Measurements from ENCODE around the gene ENTREP3. TPM values are rescaled to one million over a fixed set of nuclear protein-coding genes. Genes with fewer than 3 reads are reported as not detected.

The ENTREP3 gene
- total and polyA plus RNA-seq, 10 donors = 6.5 to 19.3 (median 11.9) TPM

GRCh38 chr1:155199792-155200191 lies 55.5 kb downstream of the ENTREP3 start:
- DNase-seq = no peak
- WGBS, 5 donors = 79 to 93% (median 86%) methylated on average over 4 of the region's 4 CpGs
- no peak overlapping the region for H3K4me3 ChIP-seq
- peaks cover 0 to 10% (median 0%) of the 10 kb centered on the region in 6 donors for H3K36me3 ChIP-seq
- H3K4me1 ChIP-seq = peaks cover 0 to 24% (median 16%) of the 10 kb centered on the region in 6 donors
- H3K9me3 ChIP-seq = no peaks in the 10 kb centered on the region
- H3K27me3 ChIP-seq (replicated peaks in 1 of 7) = peaks cover 0 to 6% (median 0%) of the 10 kb centered on the region in 7 donors
- intact Hi-C loops (cut with DNase I; ENCODE audit: low total_unique reads) = no loop called here
- H3K27ac ChIP-seq = no peak overlapping the region
- no peak for TF ChIP-seq POLR2A (IDR thresholded peaks at IDR 0.05)
- no peak for TF ChIP-seq CTCF (IDR thresholded peaks at IDR 0.05 in 8 of 11, conservative IDR thresholded peaks at IDR 0.05 in 3 of 11)
- no peak for TF ChIP-seq POLR2AphosphoS5 (IDR thresholded peaks at IDR 0.05)

- H3K9me3 ChIP-seq = no peaks in the 10 kb centered on the region
- DNase-seq = no peak
- intact Hi-C loops (cut with DNase I; ENCODE audit: low total_unique reads) = no loop called here
- H3K27ac ChIP-seq = no peak overlapping the region
- no peak for TF ChIP-seq CTCF (IDR thresholded peaks at IDR 0.05 in 8 of 11, conservative IDR thresholded peaks at IDR 0.05 in 3 of 11)
- no peak for TF ChIP-seq POLR2AphosphoS5 (IDR thresholded peaks at IDR 0.05)
- peaks cover 0 to 18% (median 0%) of the 10 kb centered on the region in 7 donors for H3K27me3 ChIP-seq (replicated peaks in 1 of 7)
- peaks cover 0 to 10% (median 0%) of the 10 kb centered on the region in 6 donors for H3K36me3 ChIP-seq
- no peak overlapping the region for H3K4me3 ChIP-seq
- peaks cover 3 to 37% (median 29%) of the 10 kb centered on the region in 6 donors for H3K4me1 ChIP-seq
- WGBS, 5 donors = 86 to 99% (median 98%) methylated on average over 3 of the region's 3 CpGs
Observed at GRCh38 chr1:155198547-155198906, 56.8 kb downstream of the ENTREP3 start.

GRCh38 chr1:155197901-155198546 lies 57.3 kb downstream of the ENTREP3 start:
- 93 to 95% (median 93%) methylated on average over 15 of the region's 15 CpGs for WGBS, 5 donors
- TF ChIP-seq CTCF (IDR thresholded peaks at IDR 0.05 in 8 of 11, conservative IDR thresholded peaks at IDR 0.05 in 3 of 11) (no peak), POLR2AphosphoS5 (IDR thresholded peaks at IDR 0.05) (no peak), POLR2A (IDR thresholded peaks at IDR 0.05) (no peak)
- H3K27ac ChIP-seq = peak overlapping the region in 5 of 8 donors; percentile 50 to 82 (median 59)
- peaks cover 5 to 42% (median 34%) of the 10 kb centered on the region in 6 donors for H3K4me1 ChIP-seq
- no peak for DNase-seq
- H3K9me3 ChIP-seq = no peaks in the 10 kb centered on the region
- H3K4me3 ChIP-seq = no peak overlapping the region
- intact Hi-C loops (cut with DNase I; ENCODE audit: low total_unique reads) = no loop called here
- H3K36me3 ChIP-seq = peaks cover 0 to 10% (median 0%) of the 10 kb centered on the region in 6 donors
- H3K27me3 ChIP-seq (replicated peaks in 1 of 7) = peaks cover 0 to 22% (median 0%) of the 10 kb centered on the region in 7 donors

Other genes starting within 250 kb of the ENTREP3 start
- gene DCST2, start 221.7 kb downstream of the ENTREP3 start, total RNA-seq = 1 to 10 TPM in 2 of 7 donors, under 1 TPM in 4, not detected in 1; 0.54 to 4.1 (median 0.71) TPM
- 1 to 10 TPM; 1.0 to 2.1 (median 1.7) TPM for gene DCST2, start 221.7 kb downstream of the ENTREP3 start, polyA plus RNA-seq
- not detected for gene DCST1, start 221.7 kb downstream of the ENTREP3 start, total RNA-seq
- not detected for gene DCST1, start 221.7 kb downstream of the ENTREP3 start, polyA plus RNA-seq
- gene ADAM15, start 204.2 kb downstream of the ENTREP3 start, total RNA-seq = 100 to 1,000 TPM in 2 of 7 donors, 10 to 100 TPM in 5; 70.8 to 205 (median 84.6) TPM
- gene ADAM15, start 204.2 kb downstream of the ENTREP3 start, polyA plus RNA-seq = 100 to 1,000 TPM in 2 of 3 donors, 10 to 100 TPM in 1; 76.4 to 313 (median 286) TPM
- gene EFNA4, start 191.7 kb downstream of the ENTREP3 start, total RNA-seq = 1 to 10 TPM; 4.6 to 7.7 (median 6.0) TPM
- gene EFNA4, start 191.7 kb downstream of the ENTREP3 start, polyA plus RNA-seq = 1 to 10 TPM; 7.3 to 9.5 (median 8.7) TPM
- gene EFNA3, start 176.6 kb downstream of the ENTREP3 start, total RNA-seq = 1 to 10 TPM in 6 of 7 donors, not detected in 1; 1.6 to 4.3 (median 2.4) TPM
- gene EFNA3, start 176.6 kb downstream of the ENTREP3 start, polyA plus RNA-seq = 1 to 10 TPM; 1.4 to 2.0 (median 1.7) TPM
- gene EFNA1, start 127.6 kb downstream of the ENTREP3 start, total RNA-seq = 10 to 100 TPM in 5 of 7 donors, 1 to 10 TPM in 2; 8.0 to 19.4 (median 10.3) TPM
- 1 to 10 TPM; 3.7 to 8.0 (median 7.8) TPM for gene EFNA1, start 127.6 kb downstream of the ENTREP3 start, polyA plus RNA-seq
- gene SLC50A1, start 119.6 kb downstream of the ENTREP3 start, total RNA-seq = 10 to 100 TPM; 28.4 to 41.4 (median 38.2) TPM
- gene SLC50A1, start 119.6 kb downstream of the ENTREP3 start, polyA plus RNA-seq = 10 to 100 TPM; 60.1 to 73.8 (median 72.5) TPM
- gene DPM3, start 115.0 kb downstream of the ENTREP3 start, total RNA-seq = 10 to 100 TPM; 25.0 to 62.4 (median 49.9) TPM
- gene DPM3, start 115.0 kb downstream of the ENTREP3 start, polyA plus RNA-seq = 100 to 1,000 TPM; 205 to 262 (median 229) TPM
- 100 to 1,000 TPM; 113 to 154 (median 136) TPM for gene KRTCAP2, start 82.2 kb downstream of the ENTREP3 start, total RNA-seq
- gene KRTCAP2, start 82.2 kb downstream of the ENTREP3 start, polyA plus RNA-seq = 100 to 1,000 TPM; 193 to 203 (median 200) TPM
- gene TRIM46, start 81.6 kb downstream of the ENTREP3 start, total RNA-seq = 1 to 10 TPM in 6 of 7 donors, under 1 TPM in 1; 0.83 to 3.6 (median 1.6) TPM
- gene TRIM46, start 81.6 kb downstream of the ENTREP3 start, polyA plus RNA-seq = under 1 TPM; 0.35 to 0.77 (median 0.46) TPM
- 10 to 100 TPM; 14.3 to 22.6 (median 20.5) TPM for gene THBS3, start 47.6 kb downstream of the ENTREP3 start, total RNA-seq
- 10 to 100 TPM; 10.2 to 31.2 (median 27.7) TPM for gene THBS3, start 47.6 kb downstream of the ENTREP3 start, polyA plus RNA-seq
- 10 to 100 TPM; 28.2 to 40.9 (median 33.2) TPM for gene MTX1, start 46.8 kb downstream of the ENTREP3 start, total RNA-seq
- 10 to 100 TPM; 43.7 to 48.4 (median 44.5) TPM for gene MTX1, start 46.8 kb downstream of the ENTREP3 start, polyA plus RNA-seq
- gene SCAMP3, start 6.9 kb upstream of the ENTREP3 start, total RNA-seq = 10 to 100 TPM; 46.5 to 52.4 (median 49.8) TPM
- 10 to 100 TPM; 51.8 to 59.9 (median 53.2) TPM for gene SCAMP3, start 6.9 kb upstream of the ENTREP3 start, polyA plus RNA-seq
- gene CLK2, start 18.0 kb upstream of the ENTREP3 start, total RNA-seq = 10 to 100 TPM; 61.0 to 89.9 (median 71.8) TPM
- gene CLK2, start 18.0 kb upstream of the ENTREP3 start, polyA plus RNA-seq = 10 to 100 TPM; 38.6 to 82.0 (median 77.4) TPM
- 1 to 10 TPM in 6 of 7 donors, under 1 TPM in 1; 0.65 to 3.3 (median 1.9) TPM for gene HCN3, start 22.0 kb upstream of the ENTREP3 start, total RNA-seq
- gene HCN3, start 22.0 kb upstream of the ENTREP3 start, polyA plus RNA-seq = 1 to 10 TPM in 2 of 3 donors, under 1 TPM in 1; 0.89 to 1.6 (median 1.4) TPM
- gene PKLR, start 46.0 kb upstream of the ENTREP3 start, total RNA-seq = under 1 TPM in 4 of 7 donors, not detected in 3; 0.22 to 0.74 (median 0.43) TPM
- gene PKLR, start 46.0 kb upstream of the ENTREP3 start, polyA plus RNA-seq = under 1 TPM in 1 of 3 donors, not detected in 2; 0.04 TPM
- gene FDPS, start 53.4 kb upstream of the ENTREP3 start, total RNA-seq = 100 to 1,000 TPM in 2 of 7 donors, 10 to 100 TPM in 5; 84.5 to 118 (median 94.5) TPM
- gene FDPS, start 53.4 kb upstream of the ENTREP3 start, polyA plus RNA-seq = 100 to 1,000 TPM; 111 to 134 (median 130) TPM
- 10 to 100 TPM; 11.4 to 21.1 (median 18.0) TPM for gene RUSC1, start 65.4 kb upstream of the ENTREP3 start, total RNA-seq
- 10 to 100 TPM in 2 of 3 donors, 1 to 10 TPM in 1; 8.5 to 17.3 (median 10.8) TPM for gene RUSC1, start 65.4 kb upstream of the ENTREP3 start, polyA plus RNA-seq